ENCODE measurements around the gene B9D2.
"Not testable (repeated sequence)": the region's sequence is repeated elsewhere in the genome, so short reads cannot be mapped to it uniquely, and the experiment has no call there.

B9D2 gene, protein sequence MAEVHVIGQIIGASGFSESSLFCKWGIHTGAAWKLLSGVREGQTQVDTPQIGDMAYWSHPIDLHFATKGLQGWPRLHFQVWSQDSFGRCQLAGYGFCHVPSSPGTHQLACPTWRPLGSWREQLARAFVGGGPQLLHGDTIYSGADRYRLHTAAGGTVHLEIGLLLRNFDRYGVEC

DNA sequence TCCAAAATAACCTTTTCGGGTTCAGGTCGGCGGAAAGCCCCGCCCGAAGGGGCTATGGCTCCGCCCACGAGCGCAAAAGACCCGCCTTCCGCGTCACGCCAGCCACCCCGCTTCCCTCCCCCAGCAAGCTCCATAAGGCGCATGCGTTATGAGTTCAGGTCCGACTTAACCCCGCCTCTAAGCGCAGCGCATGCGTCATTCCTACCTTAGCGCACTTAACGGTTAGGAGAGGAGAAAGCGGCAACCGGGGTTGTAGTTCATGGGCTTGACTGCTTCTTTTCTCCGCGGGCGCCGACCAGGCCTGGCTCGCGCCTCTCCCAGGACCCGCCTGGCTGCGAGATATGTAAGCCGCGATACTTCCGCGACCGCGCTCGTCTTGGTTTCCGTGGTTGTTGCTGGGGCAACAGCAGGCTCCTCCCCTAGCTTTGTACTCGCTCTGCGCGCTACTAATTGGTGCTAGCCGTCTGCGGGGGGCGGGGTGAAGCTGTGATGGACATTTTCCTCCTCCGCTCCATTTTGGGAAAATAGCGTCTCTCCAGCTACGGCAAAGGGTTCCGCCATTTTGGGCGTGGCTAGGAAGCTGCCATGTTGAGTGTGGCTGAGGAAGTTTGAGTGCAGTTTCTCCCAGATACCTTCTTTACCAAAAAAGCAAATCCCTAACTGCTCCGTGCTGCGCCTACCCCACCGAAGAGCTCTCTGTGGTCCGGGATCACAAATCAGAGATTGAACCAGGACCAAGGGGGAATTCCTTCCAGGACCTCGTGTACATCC is at the start of gene B9D2:
TSS of gene B9D2 (minus strand) at position 397 of the 771 bp plus-strand sequence. CDS start 630 bp downstream, outside the sequence.
- peak; percentile 99 for DNase-seq (ENCODE audit: low read depth)

DNA sequence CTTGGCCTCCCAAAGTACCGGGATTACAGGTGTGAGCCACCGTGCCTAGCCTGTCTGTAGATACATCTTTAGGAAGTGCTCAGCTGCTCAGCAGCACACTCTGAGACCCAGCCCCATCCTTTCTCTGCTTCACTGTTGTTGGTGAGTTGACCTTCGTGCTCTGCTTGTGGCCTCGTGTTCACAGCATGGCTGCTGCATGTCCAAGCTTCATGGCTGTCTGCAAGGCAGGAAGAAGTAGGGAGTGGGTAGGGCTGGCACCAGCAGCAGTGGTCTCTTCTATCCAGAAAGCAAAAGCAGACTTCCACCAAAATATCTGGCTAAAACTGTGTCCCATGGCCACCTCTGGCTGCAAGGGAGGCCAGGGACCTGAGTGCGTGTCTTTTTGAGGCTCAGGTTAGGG is 49.0 kb upstream of the B9D2 start:
- DNase-seq (ENCODE audit: low read depth): no peak

GRCh38 chr19:41411968-41412265 is 48.0 kb upstream of the B9D2 start:
- no peak for DNase-seq (ENCODE audit: low read depth)

DNA sequence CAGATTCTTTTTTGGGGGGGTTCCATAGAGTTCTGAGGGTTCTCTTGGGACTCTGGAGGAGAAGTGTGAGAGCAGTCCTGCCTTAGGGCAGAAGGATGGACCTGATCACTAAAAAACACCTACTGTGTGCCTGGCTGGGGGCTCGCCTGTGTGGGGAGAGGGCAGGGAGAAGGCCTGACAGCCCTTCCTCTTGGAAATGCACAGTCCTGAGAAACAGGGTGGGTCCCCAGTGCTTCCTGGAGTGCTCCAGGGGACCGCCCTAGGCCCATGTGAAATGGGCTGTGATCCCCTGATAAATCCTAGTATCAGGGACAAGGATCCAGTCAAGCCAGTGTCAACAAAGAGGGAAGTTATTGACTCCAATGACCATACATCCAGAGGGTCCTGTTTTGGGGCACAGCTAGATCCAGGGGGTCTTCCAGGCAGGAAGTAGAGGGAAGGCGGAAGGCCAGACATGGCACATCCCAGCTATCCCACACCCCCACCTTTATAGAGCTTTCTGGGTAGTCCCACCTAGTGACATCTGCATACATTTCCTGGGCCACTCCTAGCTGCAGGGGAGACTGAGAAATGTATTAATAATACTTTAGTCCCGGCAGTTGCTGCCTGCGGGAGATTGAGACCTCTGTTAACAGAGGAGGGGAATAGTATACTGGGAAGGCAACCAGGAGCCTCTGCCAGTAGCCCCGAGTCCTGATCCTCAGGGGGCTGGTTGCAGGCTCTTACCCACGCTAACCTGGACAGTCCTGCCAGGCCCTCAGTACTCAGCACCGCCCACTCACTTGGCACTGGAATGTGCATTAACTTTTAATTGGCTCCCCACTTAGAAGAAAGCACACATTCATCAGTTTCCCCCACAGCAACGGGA is 47.4 kb upstream of the B9D2 start:
- DNase-seq (ENCODE audit: low read depth): no peak

DNA sequence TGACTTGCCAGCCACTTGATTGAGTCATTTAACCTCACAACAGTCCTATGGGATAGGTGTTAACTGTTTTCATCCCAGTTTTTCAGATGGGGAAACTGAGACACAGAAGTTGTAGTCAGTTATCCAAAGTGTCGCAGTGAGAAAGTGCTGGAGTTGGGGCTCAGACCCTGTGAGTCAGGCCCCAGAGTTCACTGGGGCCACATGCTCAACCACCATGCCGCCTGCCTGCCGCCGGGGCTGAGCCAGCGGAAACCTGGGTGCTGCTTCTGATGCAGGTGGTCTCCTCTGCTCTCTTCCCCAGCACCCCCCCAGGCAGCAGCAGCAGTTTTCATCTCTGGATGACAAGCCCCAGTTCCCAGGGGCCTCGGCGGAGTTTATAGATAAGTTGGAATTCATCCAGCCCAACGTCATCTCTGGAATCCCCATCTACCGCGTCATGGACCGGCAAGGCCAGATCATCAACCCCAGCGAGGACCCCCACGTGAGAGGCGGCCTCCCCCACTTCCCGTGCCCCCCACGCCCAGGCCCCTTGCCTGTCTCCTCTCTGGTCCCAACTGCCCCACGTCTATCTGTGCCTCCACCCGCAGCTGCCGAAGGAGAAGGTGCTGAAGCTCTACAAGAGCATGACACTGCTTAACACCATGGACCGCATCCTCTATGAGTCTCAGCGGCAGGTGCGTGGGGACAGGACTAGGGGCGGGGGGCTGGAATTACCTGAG is 46.5 kb upstream of the B9D2 start:
- DNase-seq (ENCODE audit: low read depth): no peak

DNA sequence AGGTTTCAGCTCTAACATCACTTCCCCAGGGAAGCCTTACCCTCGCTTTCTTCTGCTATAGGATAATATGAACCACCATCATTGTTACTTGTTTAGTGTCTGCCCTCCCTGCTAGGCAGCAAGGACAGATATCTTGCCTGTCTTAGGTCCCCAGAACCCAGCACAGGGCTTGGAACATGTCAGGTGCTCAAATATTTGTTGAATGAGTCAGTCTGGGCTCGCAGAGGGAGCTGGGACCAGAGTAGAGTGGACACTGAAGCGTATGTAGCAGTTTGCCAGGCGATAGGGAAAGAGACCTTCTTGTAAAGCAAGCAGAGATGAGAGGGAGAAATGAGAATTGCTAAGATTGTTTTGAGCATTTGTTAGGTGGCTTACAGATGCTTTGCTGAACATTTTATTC is 45.3 kb upstream of the B9D2 start:
- DNase-seq (ENCODE audit: low read depth): peak; percentile 48

DNA sequence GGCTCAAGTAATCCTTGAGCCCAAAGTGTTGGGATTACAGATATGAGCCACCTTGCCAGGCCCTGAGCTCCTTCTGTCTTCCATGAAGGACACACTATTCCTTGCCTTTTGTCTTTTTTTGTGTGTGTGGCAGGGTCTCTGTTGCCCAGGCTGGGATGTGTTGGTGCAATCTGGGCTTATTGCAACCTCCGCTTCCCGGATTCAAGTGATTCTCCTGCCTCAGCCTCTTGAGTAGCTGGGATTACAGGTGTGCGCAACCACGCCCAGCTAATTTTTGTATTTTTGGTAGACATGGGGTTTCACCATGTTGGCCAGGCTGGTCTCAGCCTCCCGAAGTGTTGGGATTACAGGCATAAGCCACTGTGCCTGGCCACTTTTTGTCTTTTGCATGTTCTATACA is 44.9 kb upstream of the B9D2 start:
- not testable (repeated sequence) for DNase-seq (ENCODE audit: low read depth)

DNA sequence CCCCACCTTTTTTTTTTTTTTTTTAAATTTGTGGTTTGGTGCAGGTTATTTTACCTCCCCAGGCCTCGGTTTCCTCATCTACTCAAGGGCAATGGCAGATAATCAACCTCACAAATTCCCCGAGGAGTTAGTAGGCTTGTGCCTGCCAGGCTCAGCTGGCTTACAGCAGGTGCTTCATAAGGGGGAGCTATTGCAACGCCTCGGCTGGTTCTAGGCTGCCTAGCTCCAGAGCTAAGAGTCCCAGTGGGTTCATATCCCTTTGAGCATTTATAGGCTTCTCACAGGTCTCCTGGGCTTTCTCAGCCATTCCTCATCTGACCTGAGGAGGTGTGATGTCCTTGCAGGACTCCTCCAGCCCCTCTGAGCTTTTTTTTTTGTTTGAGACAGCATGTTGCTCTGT is 44.3 kb upstream of the B9D2 start:
- no peak for DNase-seq (ENCODE audit: low read depth)

DNA sequence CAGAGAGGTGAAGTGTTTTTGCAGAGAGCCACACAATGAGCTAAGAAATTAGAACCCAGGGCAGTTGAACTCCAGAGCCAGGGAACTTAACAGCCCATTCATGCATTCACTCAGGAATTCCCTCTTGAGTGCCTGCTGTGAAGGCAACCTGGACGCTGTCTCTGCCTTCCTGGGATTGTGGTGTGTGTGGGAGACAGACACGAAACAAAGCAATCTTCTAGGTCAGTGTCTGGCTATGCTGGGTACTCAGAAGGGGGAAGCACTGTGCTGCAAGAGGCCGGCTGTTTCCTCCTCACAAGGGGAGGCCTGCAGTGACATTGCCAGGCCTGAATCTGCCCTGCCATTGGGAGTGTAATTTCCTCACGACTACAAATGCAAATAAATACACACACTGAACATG is 43.3 kb upstream of the B9D2 start:
- no peak for DNase-seq (ENCODE audit: low read depth)

DNA sequence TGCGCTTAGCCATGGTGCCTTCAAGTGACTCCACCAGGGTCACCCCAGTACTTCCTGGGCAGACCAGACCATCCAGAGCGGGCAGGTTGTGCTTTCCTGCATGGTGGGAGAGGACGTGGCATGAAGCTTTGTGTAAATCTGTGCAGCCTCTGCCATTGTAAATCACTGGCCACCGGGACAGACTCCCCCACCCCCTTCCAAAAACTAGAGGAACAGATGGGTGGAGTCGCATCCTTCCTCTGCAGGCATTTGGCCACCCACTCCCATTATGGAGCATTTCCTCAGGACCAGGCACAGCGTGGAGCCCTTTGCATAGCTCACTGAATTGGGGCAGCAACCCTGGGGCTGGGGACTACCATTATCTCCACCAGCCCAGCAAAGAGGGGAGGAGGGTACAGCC is 41.8 kb upstream of the B9D2 start:
- DNase-seq (ENCODE audit: low read depth): no peak

DNA sequence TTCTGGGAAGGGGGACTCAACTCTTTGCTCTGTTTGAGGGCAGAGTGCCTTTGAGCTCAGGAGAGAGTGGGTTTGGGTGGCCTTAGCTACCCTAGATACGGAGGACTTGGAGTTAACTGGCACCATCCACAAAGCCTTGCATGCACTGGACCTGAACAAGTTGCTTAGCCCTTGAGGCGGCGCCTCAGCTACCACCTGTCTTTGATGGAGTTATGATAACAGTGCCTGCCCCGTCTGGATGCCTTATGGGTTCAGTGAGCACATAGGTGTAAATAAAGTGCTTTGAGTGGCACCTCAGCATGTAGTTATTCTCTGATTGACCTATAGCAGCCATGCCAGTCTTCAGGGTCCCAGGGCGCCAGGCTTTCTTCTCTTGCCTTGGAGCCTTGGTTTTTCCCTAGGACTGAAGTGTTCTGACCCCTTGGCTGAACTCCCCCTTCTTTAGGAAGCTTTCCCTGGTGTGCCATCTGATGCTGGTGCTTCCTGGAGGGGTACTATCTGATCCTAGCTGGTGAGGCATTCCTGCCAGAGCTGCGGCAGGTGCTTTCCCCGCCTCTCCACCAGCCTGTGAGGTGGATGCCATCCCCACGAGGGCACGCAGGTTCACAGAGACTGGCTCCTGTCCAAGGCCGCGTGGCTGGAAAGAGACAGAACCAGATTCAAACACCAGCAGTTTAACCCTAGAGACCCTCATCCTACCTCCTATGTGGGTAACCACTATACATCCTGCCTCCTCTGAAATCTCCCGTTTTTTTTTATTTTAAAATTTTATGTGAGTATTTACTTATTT is 39.4 kb upstream of the B9D2 start:
- DNase-seq (ENCODE audit: low read depth): no peak

- DNase-seq (ENCODE audit: low read depth): no peak
Observed at GRCh38 chr19:41402010-41402409, 38.1 kb upstream of the B9D2 start.

DNA sequence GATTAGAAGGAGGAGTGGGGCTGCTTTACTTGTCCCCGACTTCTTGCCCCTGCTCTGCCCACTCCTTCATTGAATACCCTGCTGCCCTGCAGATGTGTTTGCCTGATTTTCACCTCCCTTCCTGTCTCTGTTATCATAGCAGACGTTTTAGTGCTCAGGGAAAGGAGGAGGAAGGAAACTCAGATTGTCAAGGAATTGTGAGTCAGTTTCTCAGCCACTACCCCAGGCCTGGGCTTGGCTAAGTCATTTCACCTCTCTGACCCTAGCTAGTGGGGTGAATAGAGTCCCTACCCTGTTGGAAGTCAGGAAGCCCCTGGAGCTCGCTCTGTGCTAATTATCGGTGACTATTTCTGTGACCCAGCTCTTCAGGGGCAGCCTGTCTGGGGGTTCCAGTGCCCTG is 37.5 kb upstream of the B9D2 start:
- DNase-seq (ENCODE audit: low read depth): no peak

- no peak for DNase-seq (ENCODE audit: low read depth)
Observed at GRCh38 chr19:41399525-41399924, 35.6 kb upstream of the B9D2 start.

GRCh38 chr19:41399091-41399490 is 35.1 kb upstream of the B9D2 start:
- no peak for DNase-seq (ENCODE audit: low read depth)

DNA sequence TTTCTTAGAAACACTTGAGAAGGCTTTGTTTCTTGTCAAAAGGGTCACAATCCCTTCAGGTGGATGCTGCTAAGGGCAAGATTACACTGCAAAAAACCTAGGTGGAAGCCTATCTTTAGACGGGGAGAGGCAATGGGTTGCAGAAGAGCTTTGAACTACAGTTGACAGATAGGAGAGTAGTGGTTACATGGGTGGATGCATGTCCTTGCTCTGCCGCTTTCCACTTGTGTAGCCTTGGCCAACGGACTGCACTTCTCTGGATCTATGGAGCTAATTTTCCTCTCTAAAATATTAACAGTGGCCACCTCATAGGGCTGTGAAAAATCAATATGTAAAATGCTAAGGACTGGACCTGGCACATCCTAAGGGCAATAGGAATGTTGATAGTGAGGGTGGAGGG is 34.6 kb upstream of the B9D2 start:
- DNase-seq (ENCODE audit: low read depth): no peak

DNA sequence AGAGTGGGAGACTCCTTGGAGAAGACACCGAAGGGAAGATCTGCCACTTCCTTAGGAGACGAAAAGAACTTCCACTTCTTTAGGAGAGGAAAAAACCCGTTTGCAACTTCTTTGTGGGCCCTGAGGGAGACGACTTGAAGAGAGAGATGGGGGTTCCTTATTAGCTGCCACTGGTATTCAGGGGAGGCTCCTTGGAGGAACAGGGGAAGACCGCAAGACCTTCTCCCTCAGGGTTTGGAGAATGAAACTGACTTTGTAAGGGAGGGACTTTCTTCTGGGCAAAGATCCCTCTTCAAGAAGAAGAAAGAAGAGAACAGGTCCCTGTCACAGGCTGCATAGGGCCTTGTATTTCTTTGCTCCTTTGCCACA is 34.1 kb upstream of the B9D2 start:
- no peak for DNase-seq (ENCODE audit: low read depth)

- peak; percentile 100 for DNase-seq (ENCODE audit: low read depth)
Observed at GRCh38 chr19:41397086-41398049, 33.4 kb upstream of the B9D2 start, which contains the start of the genes BCKDHA and EXOSC5. Gene BCKDHA (plus strand): TSS chr19:41397818. CDS start chr19:41397828, 10 bp downstream. Gene EXOSC5 (minus strand): TSS chr19:41397359. CDS start chr19:41397328, 31 bp downstream.

GRCh38 chr19:41395355-41395754 is 31.4 kb upstream of the B9D2 start:
- no peak for DNase-seq (ENCODE audit: low read depth)

GRCh38 chr19:41392775-41393174 is 28.8 kb upstream of the B9D2 start:
- DNase-seq (ENCODE audit: low read depth): no peak

Data from EH (cell line).